SKM-1 treated with dmso at 0.1 percent for 144 hours (cell line): ENCODE results near the gene DUSP16.
A peak's percentile ranks its signal among the peaks of the same experiment; 100 is the strongest.
"Not testable (repeated sequence)": the region's sequence is repeated elsewhere in the genome, so short reads cannot be mapped to it uniquely, and the experiment has no call there.

Experiments
- DNase-seq: peaks from one replicate; lab custom pipeline; 2025; ENCODE audit not compliant: unreplicated experiment; lab: John Stamatoyannopoulos, UW

The DUSP16 gene

DNA sequence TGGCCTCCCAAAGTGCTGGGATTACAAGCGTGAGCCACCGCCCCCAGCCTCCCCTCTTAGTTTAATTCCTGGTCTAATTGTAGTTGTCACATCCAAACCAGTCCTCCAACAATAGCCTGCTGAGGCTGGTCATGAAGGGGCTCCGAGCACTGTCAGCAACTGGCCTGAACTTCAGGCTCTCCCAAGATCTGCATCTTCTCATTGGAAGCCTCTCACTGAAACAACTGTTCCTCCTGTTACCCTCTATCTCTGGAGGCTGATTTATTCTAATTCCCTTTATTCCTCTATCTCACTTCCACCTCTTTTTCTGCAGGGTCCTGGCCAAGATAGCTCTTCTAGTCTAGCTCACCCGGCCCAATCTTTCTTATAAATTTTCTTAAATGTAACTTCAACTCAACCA lies 89.4 kb downstream of the DUSP16 start:
- DNase-seq, result no peak

DNA sequence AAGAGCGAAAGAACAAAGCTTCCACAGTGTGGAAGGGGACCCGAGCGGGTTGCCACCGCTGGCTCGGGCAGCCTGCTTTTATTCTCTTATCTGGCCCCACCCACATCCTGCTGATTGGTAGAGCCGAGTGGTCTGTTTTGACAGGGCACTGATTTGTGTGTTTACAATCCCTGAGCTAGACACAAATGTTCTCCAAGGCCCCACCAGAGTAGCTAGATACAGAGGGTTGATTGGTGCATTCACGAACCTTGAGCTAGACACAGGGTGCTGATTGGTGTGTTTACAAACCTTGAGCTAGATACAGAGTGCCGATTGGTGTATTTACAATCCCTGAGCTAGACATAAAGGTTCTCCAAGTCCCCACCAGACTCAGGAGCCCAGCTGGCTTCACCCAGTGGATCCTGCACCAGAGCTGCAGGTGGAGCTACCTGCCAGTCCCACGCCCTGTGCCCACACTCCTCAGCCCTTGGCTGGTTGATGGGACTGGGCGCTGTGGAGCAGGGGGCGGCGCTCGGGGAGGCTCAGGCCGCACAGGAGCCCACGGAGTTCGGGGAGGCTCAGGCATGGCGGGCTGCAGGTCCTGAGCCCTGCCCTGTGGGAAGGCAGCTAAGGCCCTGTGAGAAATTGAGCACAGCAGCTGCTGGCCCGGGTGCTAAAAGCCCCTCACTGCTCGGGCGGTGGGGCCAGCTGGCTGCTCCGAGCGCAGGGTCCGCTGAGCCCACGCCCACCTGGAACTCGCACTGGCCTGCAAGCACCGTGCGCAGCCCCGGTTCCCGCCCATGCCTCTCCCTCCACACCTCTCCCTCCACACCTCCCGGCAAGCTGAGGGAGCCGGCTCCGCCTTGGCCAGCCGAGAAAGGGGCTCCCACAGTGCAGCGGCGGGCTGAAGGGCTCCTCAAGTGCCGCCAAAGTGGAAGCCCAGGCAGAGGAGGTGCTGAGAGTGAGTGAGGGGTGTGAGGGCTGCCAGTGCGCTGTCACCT lies 90.4 kb downstream of the DUSP16 start:
- not testable (repeated sequence) for DNase-seq

DNA sequence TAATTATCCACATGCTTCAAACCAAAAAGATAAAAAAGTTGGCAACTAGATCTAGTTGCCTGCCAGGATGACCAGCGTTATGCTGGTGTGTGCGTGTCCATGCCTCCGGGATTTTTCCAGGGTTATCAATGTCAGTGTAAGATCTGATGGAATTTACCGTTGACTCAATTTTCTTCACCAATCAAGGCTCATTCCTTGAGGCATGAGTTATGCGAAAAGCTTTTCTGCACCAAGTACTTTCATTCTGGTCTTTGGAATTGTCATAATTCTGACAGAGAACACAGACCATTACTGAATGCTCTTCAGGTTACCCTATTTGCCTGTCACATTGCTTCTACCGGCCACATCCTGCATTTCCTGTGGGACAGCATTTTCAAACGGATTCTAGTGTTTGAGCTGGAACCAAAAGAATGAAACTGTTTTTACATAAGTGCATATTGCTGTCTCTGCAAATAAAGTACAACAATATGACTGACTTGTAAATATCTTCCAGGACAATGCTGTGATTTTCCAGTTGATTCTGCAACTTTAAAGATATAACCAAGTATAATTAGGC lies 91.8 kb downstream of the DUSP16 start:
- DNase-seq, result no peak

DNA sequence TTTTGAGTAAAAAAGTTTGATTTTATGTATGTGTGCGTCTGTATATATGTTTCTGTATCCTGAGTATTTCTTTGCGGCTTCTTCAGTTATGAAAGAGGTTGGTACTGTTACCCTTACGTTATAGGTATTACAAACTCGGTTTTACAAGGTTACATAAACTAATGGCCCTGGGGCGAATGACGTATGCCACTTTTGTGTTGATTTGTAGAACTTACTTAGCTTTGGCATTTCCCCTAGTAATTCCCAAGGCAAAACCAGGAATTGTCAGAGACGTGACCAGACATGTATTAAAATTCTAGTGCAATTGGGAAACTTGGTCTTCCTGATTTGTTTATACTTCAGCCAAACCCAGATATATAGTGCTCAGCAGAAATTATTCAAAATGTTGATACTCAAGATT lies 93.3 kb downstream of the DUSP16 start:
- no peak for DNase-seq

DNA sequence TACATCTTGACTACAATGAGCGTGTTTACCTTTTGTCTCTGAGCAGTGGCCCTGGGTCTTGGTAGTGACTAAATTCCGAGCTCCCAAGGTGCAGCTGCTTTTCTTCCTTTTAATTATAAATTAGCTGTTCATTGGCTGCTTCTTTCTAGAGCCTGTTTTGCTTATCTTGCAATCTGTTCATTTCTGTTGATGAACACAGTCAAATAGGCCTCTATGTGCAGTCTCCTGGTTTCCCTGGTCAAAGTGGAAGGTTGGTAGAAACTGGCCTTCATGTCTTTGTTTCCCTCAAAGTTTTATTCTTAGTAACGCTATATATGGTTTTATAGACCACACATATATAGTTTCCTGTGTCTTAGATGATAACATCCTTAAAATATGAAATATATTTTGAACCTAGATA lies 94.1 kb downstream of the DUSP16 start:
- no peak for DNase-seq

DNA sequence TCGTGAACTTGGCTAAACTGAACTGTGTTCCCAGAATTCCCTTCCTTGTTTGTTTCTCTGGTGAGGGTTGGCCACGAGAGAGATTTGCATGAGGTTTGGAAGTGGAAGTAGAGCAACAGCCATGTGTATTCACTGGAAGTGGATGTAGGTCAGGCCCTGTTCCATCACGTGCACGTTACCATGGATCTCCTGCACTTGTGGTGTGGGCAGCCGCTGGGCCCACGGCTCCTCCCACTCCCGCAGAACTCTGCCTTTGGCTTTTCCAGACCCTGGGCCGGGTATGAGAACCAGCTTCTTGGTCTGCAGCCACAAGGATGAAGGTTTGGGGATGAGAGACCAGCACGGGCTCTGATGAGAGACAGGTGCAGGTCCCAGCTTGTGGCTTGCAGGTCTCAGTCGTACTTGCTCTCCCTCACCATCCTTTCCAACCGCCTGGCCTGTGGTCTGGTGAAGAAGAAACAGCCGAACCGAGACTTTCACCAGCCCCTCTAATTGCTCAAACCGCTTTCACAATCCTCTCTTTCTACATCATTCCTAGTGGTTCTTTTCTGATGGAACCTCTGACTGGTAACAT lies 94.9 kb downstream of the DUSP16 start:
- DNase-seq, result peak; percentile 59

DNA sequence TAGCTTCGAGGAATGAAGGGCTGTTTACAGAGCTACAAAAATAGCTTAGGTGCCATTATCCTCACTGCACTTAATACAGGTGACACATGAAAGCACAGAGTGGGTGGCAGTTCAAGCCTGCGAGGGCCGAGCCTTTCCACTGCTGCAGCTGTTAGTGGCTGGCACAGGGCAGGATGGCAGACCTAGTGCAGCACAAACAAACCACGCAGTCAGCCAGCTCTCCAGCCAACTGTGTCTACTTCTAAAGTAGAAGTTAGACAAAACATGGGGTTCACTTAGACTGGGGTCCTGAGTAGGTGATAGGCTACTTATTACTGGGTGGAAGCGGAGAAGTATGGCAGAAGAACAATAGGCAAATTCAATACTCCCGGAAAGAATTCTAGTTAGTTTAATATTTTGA lies 95.4 kb downstream of the DUSP16 start:
- no peak for DNase-seq

DNA sequence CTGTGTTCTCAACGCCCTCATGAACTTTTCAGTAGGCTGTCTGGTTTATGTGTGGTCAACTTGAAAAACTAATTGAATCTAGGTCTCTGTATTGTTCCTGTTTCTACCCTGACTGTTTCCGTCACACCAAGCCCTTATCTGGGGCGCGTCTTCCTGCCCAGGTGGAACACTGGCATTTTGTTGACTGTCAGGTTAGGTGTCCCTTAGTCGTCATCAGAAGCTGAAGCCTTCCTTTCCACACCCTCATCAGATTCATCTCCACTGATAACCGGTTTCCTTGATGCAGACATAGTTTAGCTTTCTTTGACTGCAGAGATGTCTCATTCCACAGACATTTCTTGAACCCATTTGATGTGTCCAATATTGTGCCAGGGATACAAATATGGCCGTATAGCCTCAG lies 96.5 kb downstream of the DUSP16 start:
- DNase-seq, result no peak

DNA sequence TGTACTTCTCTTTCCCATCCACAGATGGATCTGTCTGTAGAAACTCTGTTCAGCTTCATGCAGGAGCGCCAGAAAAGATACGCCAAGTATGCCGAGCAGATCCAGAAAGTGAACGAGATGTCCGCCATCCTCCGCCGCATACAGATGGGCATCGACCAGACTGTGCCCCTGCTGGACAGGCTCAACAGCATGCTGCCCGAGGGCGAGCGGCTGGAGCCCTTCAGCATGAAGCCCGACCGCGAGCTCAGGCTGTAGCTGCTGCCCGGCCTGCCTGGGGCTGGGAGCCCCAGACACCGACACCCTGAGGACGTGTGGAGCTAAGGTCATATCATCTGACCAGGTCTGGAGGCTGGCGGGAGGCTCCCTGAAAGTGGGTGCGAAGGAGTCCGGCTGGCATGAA lies 97.1 kb downstream of the DUSP16 start:
- no peak for DNase-seq

DNA sequence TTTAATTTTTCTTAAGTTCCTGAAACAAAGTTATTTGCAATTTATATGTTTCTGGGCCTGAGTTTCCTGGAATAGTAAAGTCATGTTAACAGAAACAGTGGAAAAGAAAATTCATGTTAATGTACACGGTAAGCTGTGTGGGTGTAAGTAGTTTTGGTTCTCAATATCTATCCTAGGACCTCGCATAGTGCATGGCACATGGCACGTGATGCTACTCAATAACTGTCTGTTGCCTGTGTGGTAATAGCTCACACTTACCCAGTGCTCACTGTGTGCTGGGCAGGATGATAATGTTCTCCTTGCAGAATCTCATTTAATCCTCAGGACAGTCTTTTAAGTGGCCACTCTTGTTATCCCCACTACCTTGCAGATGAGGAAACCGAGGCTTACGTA lies 100.7 kb downstream of the DUSP16 start:
- DNase-seq, result no peak

DNA sequence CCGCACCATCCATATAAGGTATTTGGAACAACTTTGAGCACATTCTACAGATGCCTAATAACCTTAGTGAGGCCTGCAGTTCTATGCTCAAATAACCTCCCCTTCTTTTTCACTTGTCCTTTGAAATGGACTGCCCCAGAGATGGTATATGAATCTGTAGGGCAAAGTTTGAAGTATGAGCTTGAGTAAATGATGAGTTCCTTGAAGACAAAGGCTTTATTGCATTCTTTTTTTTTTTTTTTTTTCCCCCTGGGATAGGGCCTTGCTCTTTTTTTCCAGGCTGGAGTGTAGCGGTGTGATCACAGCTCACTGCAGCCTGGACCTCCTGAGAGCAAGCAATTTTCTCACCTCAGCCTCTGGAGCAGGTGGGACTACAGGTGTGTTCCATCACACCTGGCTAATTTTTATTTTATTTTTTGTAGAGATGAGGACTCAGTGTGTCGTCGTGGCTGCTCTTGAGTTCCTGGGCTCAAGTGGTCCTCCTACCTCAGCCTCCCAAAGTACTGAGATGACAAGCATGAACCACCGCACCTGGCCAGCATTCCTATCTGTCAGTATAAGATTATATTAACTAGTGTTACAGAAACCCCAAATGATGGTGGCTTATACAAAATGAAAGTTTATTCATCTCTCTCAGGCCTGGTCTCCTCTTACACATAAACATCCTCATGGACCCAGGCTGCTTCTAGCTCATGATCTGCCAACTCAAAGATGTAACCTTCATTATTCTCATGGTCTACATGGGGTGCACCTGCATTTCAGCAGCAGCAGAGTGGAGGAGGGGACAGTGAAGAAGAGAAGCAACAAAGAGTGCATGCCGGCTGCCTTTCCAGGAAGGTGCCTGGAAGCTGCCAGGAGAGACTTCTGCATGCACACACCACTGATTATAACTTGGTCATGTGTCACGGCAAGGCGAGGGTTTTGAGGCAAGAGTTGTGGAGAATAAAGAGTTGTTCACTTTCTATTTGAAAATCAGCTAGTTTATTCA lies 101.4 kb downstream of the DUSP16 start:
- DNase-seq, result no peak

DNA sequence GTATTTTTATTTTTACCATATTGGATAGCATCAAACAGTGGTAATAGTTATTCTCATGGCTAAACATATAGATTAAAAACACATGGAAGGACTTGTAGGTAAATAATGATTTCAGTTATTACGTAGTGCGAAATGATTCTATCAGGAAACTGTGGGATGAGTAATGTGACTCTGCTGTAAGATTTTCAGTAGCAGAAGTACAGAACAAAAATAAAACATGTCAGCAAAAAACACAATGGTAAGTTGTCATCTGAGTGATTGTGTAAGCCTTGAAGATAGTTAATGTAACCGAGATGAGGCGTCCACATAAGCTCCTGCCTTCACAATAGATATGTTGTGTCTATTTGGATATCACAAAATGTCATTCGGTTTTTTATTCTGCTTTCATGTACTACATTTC lies 106.0 kb downstream of the DUSP16 start:
- DNase-seq, result no peak

DNA sequence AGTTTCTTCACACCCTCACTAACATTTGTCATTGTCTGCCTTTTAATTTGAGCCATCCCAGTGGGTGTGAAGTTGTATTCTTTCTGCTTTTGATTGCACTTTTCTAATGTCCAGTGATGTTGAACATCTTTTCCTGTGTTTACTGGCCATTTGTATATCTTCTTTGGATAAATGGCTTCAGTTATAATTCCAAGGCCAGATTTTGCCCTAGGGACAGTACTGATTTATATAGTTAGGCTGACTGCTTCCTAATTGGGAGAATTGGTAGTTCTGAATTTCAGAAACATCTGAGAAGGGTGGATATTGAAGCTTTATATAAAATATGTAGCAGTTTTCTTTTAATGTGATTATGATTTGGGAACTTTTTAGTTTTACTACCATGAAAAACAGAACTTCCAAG lies 108.3 kb downstream of the DUSP16 start:
- no peak for DNase-seq

DNA sequence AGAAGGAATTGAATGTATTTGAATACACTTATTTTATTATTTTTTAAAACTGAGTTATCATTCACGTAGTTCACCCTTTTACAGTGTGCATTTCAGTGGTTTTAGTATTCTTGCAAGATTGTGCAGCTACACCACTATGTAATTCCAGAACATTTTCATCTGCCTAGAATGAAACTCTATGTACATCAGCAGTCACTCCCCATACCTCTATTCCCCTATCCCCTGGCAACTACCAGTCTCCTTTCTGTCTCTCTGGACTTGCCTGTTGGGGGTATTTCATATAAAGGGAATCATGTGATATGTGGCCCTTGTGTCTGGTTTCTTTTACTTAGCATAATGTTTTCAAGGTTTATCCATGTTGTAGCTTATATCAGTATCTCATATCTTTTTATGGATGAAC lies 109.0 kb downstream of the DUSP16 start:
- no peak for DNase-seq

DNA sequence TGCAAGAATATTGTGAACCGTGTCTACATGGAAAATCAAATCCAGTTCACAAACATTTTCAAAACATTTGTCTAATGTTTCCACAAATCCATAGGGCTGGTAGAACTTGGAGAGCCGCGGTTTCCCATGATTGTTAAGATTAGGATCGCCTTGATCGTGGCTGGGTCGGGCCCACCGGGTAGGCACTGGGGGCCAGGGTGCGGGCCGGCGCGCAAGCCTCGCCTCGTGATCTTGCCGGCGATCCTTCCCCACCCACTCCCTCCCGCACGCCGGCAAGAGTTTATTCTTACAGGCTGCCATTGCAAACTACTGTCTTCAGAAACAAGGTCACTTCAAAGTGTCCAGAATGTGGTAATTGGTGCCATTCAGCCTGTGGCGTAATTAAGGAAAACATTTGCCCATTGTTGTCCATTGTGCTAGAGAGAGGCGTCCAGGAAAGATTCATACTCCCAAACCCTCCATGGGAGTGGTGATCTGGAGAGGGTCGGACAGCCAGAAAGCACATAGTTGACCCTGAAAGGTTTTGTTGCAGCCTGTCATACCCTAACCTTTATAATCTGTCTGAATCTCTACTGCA lies 110.2 kb downstream of the DUSP16 start:
- no peak for DNase-seq

DNA sequence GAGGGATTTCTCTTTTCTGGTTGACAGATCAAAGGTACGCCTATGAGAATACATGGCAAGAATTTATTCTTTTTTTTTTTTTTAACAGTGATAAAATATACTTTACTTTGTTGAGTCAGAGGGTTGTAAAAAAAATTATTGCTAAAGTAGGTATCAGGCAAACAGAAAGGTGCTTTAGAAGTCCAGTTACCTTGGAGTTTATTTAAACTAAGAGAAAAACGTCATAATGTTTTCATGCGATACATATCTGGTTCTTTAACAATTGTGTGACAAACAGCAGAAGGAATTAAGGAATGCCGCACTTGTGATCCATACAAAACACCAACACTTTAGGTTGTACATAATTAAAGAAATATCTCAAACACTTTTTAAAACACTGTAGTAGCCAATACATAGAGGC lies 111.6 kb downstream of the DUSP16 start:
- no peak for DNase-seq

DNA sequence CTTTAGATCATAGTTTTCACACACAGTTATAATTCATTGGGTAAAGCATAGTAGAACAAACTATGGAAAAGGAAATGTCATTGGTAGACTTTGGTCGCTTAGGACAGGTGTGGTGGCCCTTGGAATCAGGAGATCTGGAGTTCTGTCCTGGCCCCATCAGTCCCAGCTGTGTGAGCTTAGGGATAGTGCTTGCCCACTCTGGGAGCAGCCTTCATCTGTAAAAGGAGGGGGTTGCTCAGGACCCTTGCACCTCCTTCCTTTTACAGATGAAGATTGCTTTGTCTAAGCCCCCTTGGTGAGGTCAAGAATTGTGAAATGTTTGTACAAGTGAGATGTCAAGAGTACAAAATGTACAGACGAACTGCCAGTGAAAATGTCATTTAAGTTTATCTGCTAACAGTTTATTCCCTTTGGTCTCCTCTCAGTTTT lies 112.6 kb downstream of the DUSP16 start:
- no peak for DNase-seq

DNA sequence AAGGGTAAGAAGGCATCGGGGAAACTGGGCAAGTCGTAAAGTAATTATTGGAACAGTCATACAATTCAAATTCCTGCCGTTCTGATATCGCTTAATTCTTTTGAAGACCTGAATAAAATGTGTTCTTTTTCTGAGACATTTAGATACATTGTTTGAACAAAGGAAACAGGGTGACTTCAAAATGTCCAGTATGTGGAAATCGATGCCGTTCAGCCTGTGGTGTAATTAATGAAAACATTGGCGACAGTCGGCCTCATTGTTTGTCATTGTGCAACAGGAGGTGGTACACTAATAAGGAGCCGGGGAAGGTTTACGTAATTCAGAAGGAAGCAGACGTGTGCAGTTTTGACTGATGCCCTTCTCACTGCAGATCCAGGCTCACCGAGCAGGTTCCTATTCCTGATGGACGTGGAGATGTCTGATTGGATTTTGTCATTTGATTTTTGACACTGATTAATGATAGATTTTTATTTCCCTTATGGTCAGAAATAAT lies 113.1 kb downstream of the DUSP16 start:
- peak; percentile 63 for DNase-seq

DNA sequence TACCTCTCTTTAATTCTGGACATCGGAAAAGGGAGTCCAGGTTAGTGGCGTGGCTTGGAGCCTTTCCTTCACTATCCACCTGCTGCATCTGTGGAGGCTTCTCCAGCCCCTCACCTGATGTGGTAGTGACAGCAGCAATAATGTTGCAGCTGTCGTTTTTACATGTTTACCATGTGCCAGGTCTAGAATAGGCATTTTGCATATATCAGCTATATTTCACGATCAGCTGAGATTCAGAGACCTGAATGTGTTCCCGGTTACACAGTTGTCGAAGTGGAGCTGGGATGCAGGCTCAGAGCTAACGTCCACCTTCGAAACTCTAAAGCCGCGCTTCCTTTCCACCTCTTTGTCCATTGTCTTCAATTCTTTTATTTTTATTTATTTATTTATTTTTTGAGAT lies 114.8 kb downstream of the DUSP16 start:
- DNase-seq, result no peak

DNA sequence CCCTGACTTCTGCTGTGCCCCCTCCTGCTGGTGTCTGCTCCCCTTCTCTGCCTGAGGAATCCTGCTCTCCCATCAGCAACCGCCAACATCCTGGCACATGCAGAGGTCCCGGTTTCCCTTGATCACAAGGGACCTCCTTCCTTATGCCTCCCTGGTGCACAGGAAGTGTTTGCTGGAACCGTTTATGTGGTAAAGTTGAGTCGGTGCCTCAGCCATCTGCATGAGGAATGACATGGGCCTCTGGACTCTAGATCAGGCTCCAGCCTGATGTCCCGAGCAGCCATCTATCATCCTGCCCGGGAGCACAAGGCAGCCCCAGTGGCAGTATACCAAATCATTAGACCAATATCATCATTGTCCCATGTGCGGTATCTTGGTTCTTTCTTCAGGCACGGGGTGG lies 115.4 kb downstream of the DUSP16 start:
- DNase-seq, result no peak

DNA sequence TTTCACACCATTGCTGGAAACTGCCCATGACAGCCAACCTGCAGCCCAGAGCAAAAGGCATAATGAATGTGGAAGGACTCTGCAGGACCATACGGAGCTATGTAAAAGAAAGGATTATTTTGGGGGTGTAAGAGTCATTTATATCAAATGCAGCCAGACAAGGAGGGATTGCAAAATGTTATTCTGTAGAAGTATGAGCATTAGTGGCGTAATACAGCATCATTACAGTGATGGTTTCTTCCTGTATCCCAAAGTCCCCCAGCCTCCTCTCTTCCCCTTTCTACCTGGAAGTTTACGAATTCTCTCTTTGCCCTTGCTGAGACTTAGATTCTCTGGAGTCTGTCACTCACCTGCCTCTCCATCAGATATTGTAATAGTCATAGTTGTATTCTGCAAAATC lies 115.9 kb downstream of the DUSP16 start:
- no peak for DNase-seq
